Liver (tissue), 9 donors: ENCODE data around the gene TNN. TPM values are rescaled to one million over a fixed set of nuclear protein-coding genes. Genes with fewer than 3 reads are reported as not detected.

ENCODE experiments used
- DNase-seq: peaks from one replicate; pipeline ENCODE4 v3.0.0-alpha.2; 2017; ENCODE audit warnings: low spot score
- H3K27ac ChIP-seq, 2 donors: one replicate each; pipeline ENCODE4 v1.7.0; 2013; ENCODE audit warnings: inconsistent platforms in 2 of 2, low read length in 2 of 2, control low read depth in 1 of 2, low read depth in 1 of 2, mild to moderate bottlenecking in 1 of 2
- H3K27me3 ChIP-seq, 4 donors: one replicate each; pipeline versions ENCODE4 v1.6.1 to v1.7.0; 2013; ENCODE audit warnings: low read length in 3 of 4, inconsistent platforms in 1 of 4, mild to moderate bottlenecking in 1 of 4, moderate library complexity in 1 of 4; ENCODE audit not compliant: control insufficient read depth in 4 of 4, insufficient read depth in 4 of 4
- H3K36me3 ChIP-seq, 4 donors: one replicate each; pipeline versions ENCODE4 v1.6.1 to v1.7.0; 2013; ENCODE audit warnings: low read length in 3 of 4, mild to moderate bottlenecking in 3 of 4, low read depth in 1 of 4, moderate library complexity in 1 of 4; ENCODE audit not compliant: control insufficient read depth in 4 of 4, insufficient read depth in 3 of 4
- H3K4me1 ChIP-seq, 4 donors: one replicate each; pipeline versions ENCODE4 v1.6.1 to v1.7.0; 2013; ENCODE audit warnings: low read length in 3 of 4, mild to moderate bottlenecking in 3 of 4, moderate library complexity in 1 of 4; ENCODE audit not compliant: control insufficient read depth in 4 of 4, insufficient read depth in 4 of 4
- H3K4me3 ChIP-seq, 3 donors: one replicate each; pipeline versions ENCODE4 v1.6.1 to v1.7.0; 2013; ENCODE audit warnings: low read length in 3 of 3, control low read depth in 1 of 3, low read depth in 1 of 3, mild to moderate bottlenecking in 1 of 3
- H3K9ac ChIP-seq, 2 donors: one replicate each; pipeline ENCODE4 v1.7.0; 2013; ENCODE audit warnings: low read length in 2 of 2, mild to moderate bottlenecking in 2 of 2, moderate library complexity in 2 of 2, control low read depth in 1 of 2, low read depth in 1 of 2
- H3K9me3 ChIP-seq, 4 donors: one replicate each; pipeline versions ENCODE4 v1.6.1 to v1.7.0; 2013; ENCODE audit warnings: low read length in 3 of 4; ENCODE audit not compliant: control insufficient read depth in 4 of 4
- CTCF ChIP-seq: fragments of 150-350 bp; IDR thresholded peaks from 2 replicates; pipeline ENCODE4 v1.5.1; 2017; ENCODE audit warnings: improper control_type of control experiment, low read depth, low read length; ENCODE audit not compliant: missing input control
- EGR1 ChIP-seq, 2 donors: IDR thresholded peaks; 2 replicates each; pipeline ENCODE4 v1.6.1; 2016 to 2018; ENCODE audit warnings: antibody characterized with exemption in 2 of 2, low read depth in 2 of 2
- FOXA2 ChIP-seq: IDR thresholded peaks from 2 replicates; pipeline ENCODE4 v1.6.1; 2016; ENCODE audit warnings: antibody characterized with exemption
- GABPA ChIP-seq, 2 donors: IDR thresholded peaks in 1 of 2; conservative IDR thresholded peaks in 1 of 2; 2 replicates each; pipeline ENCODE4 v1.6.1; 2016; ENCODE audit warnings: antibody characterized with exemption in 2 of 2, mild to moderate bottlenecking in 1 of 2, moderate library complexity in 1 of 2
- HNF4A ChIP-seq, 2 donors: conservative IDR thresholded peaks; 2 replicates each; pipeline ENCODE4 v1.6.1; 2016; ENCODE audit warnings: antibody characterized with exemption in 2 of 2, mild to moderate bottlenecking in 2 of 2
- JUND ChIP-seq, 2 donors: IDR thresholded peaks; 2 replicates each; pipeline ENCODE4 v1.6.1; 2016; ENCODE audit warnings: antibody characterized with exemption in 2 of 2
- NR2F2 ChIP-seq: IDR thresholded peaks from 2 replicates; pipeline ENCODE4 v1.6.1; 2016; ENCODE audit warnings: antibody characterized with exemption
- RAD21 ChIP-seq, 2 donors: IDR thresholded peaks; 2 replicates each; pipeline ENCODE4 v1.6.1; 2016; ENCODE audit warnings: antibody characterized with exemption in 2 of 2, mild to moderate bottlenecking in 2 of 2
- RXRA ChIP-seq, 2 donors: IDR thresholded peaks; 2 replicates each; pipeline ENCODE4 v1.6.1; 2017 to 2018; ENCODE audit warnings: antibody characterized with exemption in 2 of 2, mild to moderate bottlenecking in 1 of 2
- SP1 ChIP-seq: IDR thresholded peaks from 2 replicates; pipeline ENCODE4 v1.6.1; 2018; ENCODE audit warnings: antibody characterized with exemption, mild to moderate bottlenecking
- TAF1 ChIP-seq: conservative IDR thresholded peaks from 2 replicates; pipeline ENCODE4 v1.6.1; 2016; ENCODE audit warnings: antibody characterized with exemption, mild to moderate bottlenecking
- YY1 ChIP-seq: IDR thresholded peaks from 2 replicates; pipeline ENCODE4 v1.6.1; 2016; ENCODE audit warnings: antibody characterized with exemption, mild to moderate bottlenecking
- WGBS: extraction: QIAGEN DNeasy Blood & Tissue Kit; methylation state at CpG from one replicate; pipeline ENCODE4 v1.1.7; 2013; 5-methylcytosine and 5-hydroxymethylcytosine counted together
- polyA plus RNA-seq, 2 donors: library from polyadenylated mRNA; stranded (reverse) in 1 of 2; unstranded in 1 of 2; fragments of 200-250 nt in 1 of 2; fragments of >200 nt in 1 of 2; fragmentation: Nextera tagmentation in 1 of 2; extraction: Ambion mirVana in 1 of 2; gene quantifications; one replicate each; pipeline versions ENCODE4 v1.2.1 to v1.2.3, GENCODE V29; 2013 to 2015
- total RNA-seq, 2 donors: library from RNA; depleted of rRNA; stranded (reverse); fragments of >200 nt; gene quantifications; one replicate each; pipeline ENCODE4 v1.2.3, GENCODE V29; 2014
- TF ChIP-seq, protein P1 (sequence below): IDR thresholded peaks from 2 replicates; pipeline ENCODE4 v1.6.1; 2016; ENCODE audit warnings: antibody characterized with exemption, mild to moderate bottlenecking
- TF ChIP-seq, protein P2 (sequence below): IDR thresholded peaks from 2 replicates; pipeline ENCODE4 v1.6.1; 2016; ENCODE audit warnings: antibody characterized with exemption
- donor health status: healthy.
- donor health status: healthy.
- donor health status: healthy.
- donor health status: healthy.
- donor health status: healthy.

Gene TNN
- total and polyA plus RNA-seq, 4 donors, result 0.11 to 1.8 (median 0.80) TPM

- no peak for TF ChIP-seq CTCF
Observed at GRCh38 chr1:175193527-175193910, 125.9 kb downstream of the TNN start (continued).

DNA sequence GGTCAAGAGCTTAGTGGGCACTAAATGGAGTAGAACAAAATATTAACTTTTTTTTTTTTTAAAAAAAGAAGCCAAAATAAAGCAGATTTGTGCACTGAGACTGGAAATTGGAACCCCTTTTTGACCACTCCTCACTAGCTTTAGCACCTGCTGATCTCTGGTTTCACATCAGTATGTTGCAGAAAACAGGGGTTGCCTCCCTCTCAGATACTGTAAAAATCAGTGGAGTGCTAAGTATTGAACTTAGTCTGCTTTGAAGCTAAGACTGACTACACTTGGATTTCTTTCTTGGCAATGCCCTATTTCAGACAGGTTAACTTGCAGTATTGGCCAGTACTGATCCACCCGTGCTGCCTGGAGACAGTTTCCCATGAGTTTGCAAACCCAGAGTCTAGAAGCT lies 127.6 kb downstream of the TNN start:
- Histone ChIP-seq H3K9ac (no peak overlapping the region), H3K4me1 (peaks cover 0 to 25% (median 16%) of the 10 kb centered on the region in 4 donors), H3K27ac (no peak overlapping the region), H3K27me3 (no peaks in the 10 kb centered on the region), H3K4me3 (no peak overlapping the region), H3K9me3 (no peaks in the 10 kb centered on the region), H3K36me3 (no peaks in the 10 kb centered on the region)
- TF ChIP-seq, protein P1, sequence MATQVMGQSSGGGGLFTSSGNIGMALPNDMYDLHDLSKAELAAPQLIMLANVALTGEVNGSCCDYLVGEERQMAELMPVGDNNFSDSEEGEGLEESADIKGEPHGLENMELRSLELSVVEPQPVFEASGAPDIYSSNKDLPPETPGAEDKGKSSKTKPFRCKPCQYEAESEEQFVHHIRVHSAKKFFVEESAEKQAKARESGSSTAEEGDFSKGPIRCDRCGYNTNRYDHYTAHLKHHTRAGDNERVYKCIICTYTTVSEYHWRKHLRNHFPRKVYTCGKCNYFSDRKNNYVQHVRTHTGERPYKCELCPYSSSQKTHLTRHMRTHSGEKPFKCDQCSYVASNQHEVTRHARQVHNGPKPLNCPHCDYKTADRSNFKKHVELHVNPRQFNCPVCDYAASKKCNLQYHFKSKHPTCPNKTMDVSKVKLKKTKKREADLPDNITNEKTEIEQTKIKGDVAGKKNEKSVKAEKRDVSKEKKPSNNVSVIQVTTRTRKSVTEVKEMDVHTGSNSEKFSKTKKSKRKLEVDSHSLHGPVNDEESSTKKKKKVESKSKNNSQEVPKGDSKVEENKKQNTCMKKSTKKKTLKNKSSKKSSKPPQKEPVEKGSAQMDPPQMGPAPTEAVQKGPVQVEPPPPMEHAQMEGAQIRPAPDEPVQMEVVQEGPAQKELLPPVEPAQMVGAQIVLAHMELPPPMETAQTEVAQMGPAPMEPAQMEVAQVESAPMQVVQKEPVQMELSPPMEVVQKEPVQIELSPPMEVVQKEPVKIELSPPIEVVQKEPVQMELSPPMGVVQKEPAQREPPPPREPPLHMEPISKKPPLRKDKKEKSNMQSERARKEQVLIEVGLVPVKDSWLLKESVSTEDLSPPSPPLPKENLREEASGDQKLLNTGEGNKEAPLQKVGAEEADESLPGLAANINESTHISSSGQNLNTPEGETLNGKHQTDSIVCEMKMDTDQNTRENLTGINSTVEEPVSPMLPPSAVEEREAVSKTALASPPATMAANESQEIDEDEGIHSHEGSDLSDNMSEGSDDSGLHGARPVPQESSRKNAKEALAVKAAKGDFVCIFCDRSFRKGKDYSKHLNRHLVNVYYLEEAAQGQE, result no peak
- no peak for TF ChIP-seq CTCF
- TF ChIP-seq FOXA2, result no peak
- TF ChIP-seq TAF1, result no peak
- TF ChIP-seq YY1, result no peak
- TF ChIP-seq RAD21 (IDR thresholded peaks at IDR 0.05), result no peak
- TF ChIP-seq GABPA (IDR thresholded peaks at IDR 0.05 in 1 of 2, conservative IDR thresholded peaks at IDR 0.05 in 1 of 2), result no peak
- no peak for TF ChIP-seq HNF4A (conservative IDR thresholded peaks at IDR 0.05)
- TF ChIP-seq EGR1 (IDR thresholded peaks at IDR 0.05; ENCODE audit: low read depth in 2 of 2), result no peak
- no peak for TF ChIP-seq JUND (IDR thresholded peaks at IDR 0.05)
- no peak for TF ChIP-seq SP1
- TF ChIP-seq, protein P2, sequence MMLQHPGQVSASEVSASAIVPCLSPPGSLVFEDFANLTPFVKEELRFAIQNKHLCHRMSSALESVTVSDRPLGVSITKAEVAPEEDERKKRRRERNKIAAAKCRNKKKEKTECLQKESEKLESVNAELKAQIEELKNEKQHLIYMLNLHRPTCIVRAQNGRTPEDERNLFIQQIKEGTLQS, result no peak
- TF ChIP-seq NR2F2, result no peak
- DNase-seq, result no peak
- 0% methylated on average over 1 of the region's 1 CpG for WGBS

DNA sequence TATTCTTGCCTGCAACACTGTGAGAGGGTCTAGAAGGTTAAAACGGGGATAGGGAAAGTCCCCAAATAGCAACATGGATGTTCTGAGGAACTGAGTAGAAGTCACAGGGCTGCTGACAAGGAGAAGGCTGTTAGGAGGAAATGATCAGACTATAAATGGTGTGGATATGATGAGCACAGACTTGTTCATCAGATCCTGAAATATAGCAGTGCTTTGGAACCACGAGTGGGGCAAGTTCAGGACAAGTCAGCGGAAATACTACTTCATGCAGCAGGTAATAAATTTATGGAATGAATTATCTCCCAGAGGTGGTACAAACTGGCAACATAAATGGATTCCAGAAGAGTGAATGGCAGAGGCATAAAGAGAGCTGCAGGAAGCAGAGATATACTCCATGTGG lies 128.2 kb downstream of the TNN start:
- no peak overlapping the region for H3K27ac ChIP-seq
- TF ChIP-seq RXRA (IDR thresholded peaks at IDR 0.05), result no peak
- H3K4me1 ChIP-seq, result peaks cover 0 to 21% (median 14%) of the 10 kb centered on the region in 4 donors
- H3K9ac ChIP-seq, result no peak overlapping the region
- H3K9me3 ChIP-seq, result no peaks in the 10 kb centered on the region
- WGBS, result 70% methylated on average over 3 of the region's 3 CpGs
- H3K36me3 ChIP-seq, result no peaks in the 10 kb centered on the region
- H3K27me3 ChIP-seq, result no peaks in the 10 kb centered on the region
- no peak for DNase-seq
- H3K4me3 ChIP-seq, result no peak overlapping the region
